Adipose tissue (tissue), 3 donors: ENCODE results near the gene CABP7. TPM values are rescaled to one million over a fixed set of nuclear protein-coding genes. Genes with fewer than 3 reads are reported as not detected.

Experiments
- H3K27ac ChIP-seq: one replicate; pipeline ENCODE4 v1.5.1; 2013; ENCODE audit warnings: low read depth, low read length
- WGBS, 3 donors: extraction: QIAGEN DNeasy Blood & Tissue Kit; methylation state at CpG; one replicate each; pipeline ENCODE4 v1.1.7; 2013; 5-methylcytosine and 5-hydroxymethylcytosine counted together
- polyA plus RNA-seq, 3 donors: library from polyadenylated mRNA; stranded (reverse); fragments of 200-250 nt; gene quantifications; one replicate each; pipeline ENCODE4 v1.2.3, GENCODE V29; 2013
- donor health status: healthy with polysubstance abuse.
- donor health status: Bipolar disorder and iron deficiency.
- donor health status: healthy.

The CABP7 gene
- polyA plus RNA-seq = 1 to 10 TPM in 1 of 3 donors, under 1 TPM in 2; 0.07 to 1.1 (median 0.11) TPM

DNA sequence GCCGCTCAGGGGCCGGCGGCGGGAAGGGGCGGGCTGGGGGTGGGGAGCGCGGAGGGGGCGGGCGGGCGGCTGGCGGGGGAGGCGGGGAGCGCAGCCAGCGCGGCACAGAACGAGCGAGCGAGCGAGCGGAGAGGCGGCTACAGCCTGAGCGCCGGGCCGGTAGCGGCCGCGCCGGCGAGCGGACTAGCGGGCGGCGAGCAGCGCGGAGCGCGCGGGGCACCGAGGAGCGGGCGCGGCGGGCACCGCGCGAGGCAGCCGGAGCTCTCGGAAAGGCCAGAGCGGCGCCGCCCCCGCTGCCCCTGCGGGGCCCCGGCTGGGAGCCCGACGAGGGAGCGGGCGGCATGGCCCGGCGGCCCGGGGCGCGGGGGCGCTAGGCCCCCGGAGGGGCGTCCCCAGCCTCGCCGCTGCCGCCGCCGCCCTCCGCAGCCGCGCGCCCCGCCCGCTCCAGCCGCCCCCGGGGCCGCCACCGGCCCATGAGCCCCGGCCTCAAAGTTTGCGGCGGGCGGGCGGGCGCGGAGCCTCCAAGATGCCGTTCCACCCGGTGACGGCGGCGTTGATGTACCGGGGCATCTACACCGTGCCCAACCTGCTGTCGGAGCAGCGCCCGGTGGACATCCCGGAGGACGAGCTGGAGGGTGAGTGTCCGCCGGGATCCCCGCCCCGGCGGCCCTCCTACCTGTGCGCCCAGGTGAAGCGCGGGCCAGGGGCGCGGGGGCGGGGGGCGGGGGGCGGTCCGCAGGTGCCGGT lies at the start of gene CABP7:
Gene CABP7, plus strand, starts transcription at position 105 of the 747 bp plus-strand sequence. Its CDS starts 422 bp downstream, at position 527.
- H3K27ac ChIP-seq = no peak within 1 kb of the TSS

DNA sequence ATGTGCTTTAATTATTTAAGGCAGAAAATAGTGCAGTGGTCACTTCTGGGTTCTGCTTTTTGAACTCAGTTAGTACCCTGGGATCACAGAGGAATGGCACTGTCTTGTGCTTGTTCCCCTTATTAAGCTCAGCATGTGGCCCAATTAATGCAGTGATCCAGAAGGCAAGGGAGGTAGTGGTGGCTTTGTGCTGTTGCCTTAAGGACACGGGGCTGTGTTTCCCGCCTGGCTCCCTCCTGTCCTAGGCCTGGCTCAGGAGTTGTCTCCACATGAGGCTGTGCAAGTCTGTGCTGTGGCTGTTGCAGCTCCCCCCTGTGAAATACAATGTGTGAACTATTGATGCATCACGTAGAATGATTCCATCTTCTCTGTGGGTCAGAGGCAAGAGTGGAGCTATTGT lies 49.2 kb upstream of the CABP7 start:
- no peak overlapping the region for H3K27ac ChIP-seq
- 88 to 92% (median 89%) methylated on average over 3 of the region's 3 CpGs for WGBS, 3 donors

More for the DNA sequence above, at the start of gene CABP7:
- WGBS, 3 donors = 1 to 2% (median 1%) methylated on average over 37 to 100 of the region's 115 CpGs

DNA sequence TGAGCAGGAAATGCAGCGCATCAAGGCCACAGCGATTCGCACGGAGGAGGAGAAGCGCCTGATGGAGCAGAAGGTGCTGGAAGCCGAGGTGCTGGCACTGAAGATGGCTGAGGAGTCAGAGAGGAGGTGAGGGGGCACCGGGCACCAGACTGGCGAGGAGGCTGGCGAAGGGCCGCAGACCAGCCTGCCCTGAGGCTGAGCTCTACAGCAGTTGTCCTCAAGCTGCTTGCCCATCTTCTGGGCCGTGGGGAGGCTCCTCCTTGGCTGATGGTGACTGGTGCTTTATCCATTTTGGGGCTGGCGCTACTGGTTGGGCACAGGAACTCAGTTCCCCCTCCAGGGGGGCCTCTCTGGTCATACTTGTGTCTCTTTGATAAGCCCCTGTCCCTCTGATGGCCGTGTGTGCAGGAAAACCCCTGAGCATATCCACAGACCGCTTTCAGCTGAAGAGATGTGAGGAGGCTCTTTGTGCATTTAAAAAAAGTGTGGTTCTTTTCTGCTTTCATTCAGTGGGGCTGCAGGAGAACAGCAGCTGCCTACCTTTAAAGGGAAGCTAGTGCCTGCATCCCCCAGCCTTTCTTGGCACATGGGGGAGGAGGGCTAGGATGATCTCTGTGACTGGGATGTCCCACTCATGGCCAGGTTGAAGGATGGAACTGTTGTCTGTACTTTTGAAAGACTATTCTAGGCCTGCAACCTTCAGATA lies 46.3 kb upstream of the CABP7 start:
- no peak overlapping the region for H3K27ac ChIP-seq
- WGBS, 3 donors = 92 to 96% (median 95%) methylated on average over 14 of the region's 14 CpGs

DNA sequence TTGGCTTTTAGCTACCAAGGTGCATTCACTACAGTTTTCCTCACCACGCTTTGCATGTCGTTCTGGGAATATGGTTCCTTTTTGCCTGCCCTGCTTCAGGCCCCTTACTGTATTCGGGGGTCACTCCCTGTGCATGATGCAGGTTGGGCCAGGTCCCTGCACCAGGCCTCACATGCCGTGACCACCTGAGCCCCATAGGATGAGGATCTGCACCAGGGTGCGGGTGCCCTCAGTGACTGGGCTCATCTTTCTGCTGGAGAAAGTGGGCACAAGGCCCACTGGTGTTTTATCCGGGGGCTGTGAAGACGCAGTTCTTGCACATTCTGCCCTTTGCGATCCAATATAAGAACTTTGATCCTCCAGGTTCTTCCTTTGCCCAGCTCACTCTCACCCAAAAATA lies 45.7 kb upstream of the CABP7 start:
- H3K27ac ChIP-seq = no peak overlapping the region
- WGBS, 3 donors = 92 to 97% (median 92%) methylated on average over 8 of the region's 8 CpGs

DNA sequence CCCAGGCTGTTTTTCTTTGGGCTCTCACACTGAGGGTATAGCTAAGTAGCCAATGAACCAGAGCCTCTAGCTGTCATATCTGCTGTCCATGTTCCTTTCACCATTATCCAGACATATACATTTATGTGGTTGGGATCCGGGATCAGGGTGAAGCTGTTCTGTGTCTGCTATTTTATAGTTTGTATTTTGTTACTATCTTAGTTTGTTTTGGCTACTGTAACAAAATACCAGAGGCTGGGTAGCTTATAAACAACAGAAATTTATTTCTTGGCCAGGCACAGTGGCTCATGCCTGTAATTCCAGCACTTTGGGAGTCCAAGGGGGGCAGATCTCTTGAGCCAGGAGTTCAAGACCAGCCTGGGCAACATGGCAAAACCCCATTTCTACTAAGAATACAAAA lies 40.5 kb upstream of the CABP7 start:
- no peak overlapping the region for H3K27ac ChIP-seq
- WGBS, 3 donors = 87 to 92% (median 91%) methylated on average over 1 of the region's 1 CpG

DNA sequence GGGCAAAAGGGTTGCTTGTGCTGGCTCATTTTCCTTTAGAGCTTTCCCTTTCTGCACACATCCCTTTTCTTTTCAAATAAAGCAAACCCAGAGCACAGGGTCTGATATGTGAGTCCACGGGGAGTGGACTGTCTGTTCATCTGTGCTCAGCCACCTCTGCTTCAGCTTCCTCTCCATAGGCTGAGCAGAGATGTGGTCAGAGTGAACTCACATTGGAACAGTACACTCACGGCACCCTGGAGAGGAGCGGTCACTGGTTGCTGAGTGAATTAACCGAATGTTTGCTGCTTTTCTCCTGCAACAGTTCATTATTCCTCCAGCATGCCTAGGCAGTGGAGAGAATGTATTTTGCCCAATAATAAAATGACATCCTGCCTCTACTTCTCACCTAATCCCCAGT lies 36.3 kb upstream of the CABP7 start:
- no peak overlapping the region for H3K27ac ChIP-seq

DNA sequence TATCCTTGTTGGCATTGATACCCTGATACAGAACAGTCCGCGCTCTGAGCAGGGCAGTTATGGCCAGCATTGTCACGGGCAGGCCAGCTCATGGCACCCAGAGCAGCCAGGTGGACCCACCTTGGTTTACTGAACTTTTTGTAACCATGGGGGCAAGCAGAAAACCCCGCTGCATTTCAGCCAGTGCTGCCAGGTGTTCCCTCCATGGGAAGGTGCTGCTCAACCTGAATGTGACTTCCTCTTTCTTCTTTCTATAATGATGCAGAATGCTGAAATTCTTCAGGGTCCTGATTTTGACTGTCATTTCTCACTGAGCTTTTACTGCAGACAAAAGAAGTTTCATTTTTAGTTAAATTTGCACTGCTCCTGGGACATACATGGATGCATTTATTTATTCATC lies 35.6 kb upstream of the CABP7 start:
- WGBS, 3 donors = 91 to 95% (median 95%) methylated on average over 4 of the region's 4 CpGs
- H3K27ac ChIP-seq = no peak overlapping the region

More for the DNA sequence above, 36.3 kb upstream of the CABP7 start:
- 82 to 94% (median 92%) methylated on average over 4 of the region's 4 CpGs for WGBS, 3 donors

DNA sequence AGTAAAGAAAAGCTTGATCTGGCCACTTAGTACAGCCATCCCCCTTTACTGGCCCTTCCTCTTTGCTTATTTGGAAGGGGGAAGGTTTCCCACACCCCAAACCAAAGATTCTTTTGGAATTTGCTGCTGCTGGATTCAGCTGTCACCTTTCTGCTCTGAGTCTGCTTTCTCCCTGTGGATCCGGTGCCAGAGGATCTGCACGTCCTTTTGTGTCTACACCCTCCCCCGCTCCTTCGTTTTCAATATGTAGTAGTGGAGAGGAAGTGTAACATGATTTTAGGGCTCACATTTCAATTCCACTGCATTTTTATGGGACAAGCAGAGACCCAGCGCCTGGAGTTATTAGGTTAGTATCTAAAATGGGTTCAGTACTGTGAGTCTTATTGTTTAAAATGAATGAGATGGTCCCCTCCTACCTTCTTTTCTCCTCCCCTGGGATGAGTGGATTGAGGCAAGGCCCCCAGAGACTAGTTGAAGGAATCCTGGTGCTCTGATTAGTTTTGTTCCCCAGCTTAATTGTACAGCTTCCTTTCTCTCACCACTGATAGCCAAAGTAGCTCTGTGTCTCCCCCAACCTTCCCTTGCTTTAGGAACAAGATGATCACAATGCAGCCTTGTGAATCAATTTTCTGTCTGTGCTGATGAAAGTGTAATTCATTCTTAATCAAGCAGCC lies 30.5 kb upstream of the CABP7 start:
- no peak overlapping the region for H3K27ac ChIP-seq
- 80 to 86% (median 85%) methylated on average over 5 of the region's 5 CpGs for WGBS, 3 donors

DNA sequence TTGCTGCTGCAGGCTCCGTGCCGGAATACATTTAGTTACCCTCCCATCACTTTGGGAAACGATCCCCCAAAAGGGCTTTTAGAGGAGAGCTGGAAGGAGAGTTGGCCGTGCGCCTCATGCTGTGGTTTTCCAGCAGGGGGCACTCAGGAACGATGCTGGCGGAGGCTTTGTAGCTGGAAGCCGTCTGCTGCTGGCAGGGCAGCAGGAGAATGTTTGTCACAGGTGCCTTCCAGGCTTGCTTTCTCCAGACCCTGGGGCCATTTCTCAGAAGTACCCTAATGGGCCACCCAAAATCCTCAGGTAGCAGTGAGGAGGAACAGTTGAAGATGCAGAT lies 30.0 kb upstream of the CABP7 start:
- H3K27ac ChIP-seq = no peak overlapping the region
- 24 to 40% (median 37%) methylated on average over 8 of the region's 8 CpGs for WGBS, 3 donors

DNA sequence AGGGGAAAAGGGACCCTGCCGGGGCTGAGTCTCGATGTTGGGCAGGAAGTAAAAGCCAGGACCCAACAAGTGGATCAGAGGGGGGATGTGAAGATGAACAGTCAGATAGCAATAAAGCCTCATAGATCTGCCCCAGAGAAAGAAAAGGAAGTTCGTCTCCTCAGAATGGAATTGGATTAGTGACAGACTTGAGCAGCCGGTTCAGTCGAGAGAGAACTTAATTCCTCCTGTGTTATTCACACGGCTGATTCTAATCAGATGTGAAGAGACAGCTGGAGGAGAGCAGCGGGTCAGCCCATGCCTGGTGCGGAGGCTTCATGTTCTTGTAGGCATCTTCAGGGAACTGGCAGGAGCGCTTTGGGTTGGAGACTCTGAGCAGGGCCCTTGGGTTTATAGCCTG lies 29.3 kb upstream of the CABP7 start:
- H3K27ac ChIP-seq = no peak overlapping the region
- 64 to 86% (median 83%) methylated on average over 9 of the region's 9 CpGs for WGBS, 3 donors

DNA sequence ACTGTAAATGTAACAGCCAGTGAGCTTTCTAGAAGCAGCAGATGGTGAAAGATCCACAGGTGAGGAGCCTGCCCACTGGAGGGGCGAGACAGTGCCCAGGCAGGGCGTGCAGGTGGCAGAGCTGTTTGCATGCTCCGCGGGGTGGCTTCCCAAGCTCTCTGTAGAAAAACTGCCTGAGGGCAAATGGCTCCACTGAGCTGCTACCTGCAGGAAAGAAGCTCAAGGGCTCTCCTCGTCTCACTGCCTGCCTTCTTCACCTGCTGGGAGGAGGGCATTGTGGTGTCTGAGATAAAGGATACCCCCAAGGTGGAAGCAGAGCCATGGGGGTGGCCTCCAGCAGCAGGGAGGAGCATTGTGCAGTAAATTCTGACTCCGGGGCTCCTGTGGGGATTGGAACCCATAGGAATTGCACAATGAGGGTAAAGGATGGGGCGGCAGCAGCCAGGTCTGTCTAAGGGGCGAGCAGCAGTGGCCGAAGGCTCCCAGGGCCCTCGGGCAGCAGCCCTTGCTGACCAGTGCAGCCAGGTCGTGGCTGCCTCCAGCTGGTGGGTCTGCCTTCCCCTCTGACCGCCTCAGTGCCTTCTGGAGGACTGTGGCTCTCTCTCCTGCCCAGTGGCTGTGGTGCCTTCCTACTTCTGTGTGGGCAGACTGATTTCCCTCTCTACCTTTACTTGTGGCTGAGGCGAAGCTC lies 28.0 kb upstream of the CABP7 start:
- WGBS, 3 donors = 89 to 94% (median 92%) methylated on average over 13 of the region's 13 CpGs

DNA sequence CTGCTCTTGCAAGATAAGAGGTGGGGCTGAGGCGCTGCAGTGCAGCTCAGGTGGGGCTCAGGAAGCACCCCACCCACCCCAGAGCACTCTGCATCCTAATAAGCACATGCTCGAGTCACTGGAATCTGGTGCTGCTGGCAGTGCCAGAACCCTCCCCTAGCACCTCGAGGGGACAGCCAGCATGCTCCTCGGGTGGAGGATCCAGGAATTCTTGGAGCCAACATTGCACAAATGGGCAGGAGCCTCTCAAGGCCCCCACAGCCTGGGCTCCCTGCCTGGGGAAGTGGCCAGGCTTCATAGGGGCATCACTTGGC lies 27.5 kb upstream of the CABP7 start:
- H3K27ac ChIP-seq = no peak overlapping the region
- 51 to 67% (median 54%) methylated on average over 4 of the region's 4 CpGs for WGBS, 3 donors

More for the DNA sequence above, 28.0 kb upstream of the CABP7 start:
- H3K27ac ChIP-seq = no peak overlapping the region

DNA sequence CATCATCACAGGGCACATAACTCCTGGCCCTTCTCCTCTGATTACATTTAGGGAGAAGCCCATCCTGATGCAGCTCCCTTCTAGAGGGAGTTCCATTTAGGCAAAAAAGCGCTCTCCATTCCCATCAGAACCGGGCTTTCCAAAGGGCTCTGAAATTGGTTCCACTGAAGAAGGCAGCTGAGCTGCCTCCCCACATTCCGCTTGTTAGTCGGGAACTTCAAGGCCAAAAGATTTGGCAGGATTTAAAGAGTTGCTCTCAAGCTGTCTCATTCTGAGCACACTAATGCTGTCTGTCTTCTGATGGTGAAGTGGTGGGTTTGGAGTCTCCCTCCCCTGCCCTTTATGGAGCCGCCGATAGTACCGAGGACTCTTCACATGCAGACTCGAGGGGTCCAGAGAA lies 26.6 kb upstream of the CABP7 start:
- WGBS, 3 donors = 63 to 80% (median 71%) methylated on average over 8 of the region's 8 CpGs

DNA sequence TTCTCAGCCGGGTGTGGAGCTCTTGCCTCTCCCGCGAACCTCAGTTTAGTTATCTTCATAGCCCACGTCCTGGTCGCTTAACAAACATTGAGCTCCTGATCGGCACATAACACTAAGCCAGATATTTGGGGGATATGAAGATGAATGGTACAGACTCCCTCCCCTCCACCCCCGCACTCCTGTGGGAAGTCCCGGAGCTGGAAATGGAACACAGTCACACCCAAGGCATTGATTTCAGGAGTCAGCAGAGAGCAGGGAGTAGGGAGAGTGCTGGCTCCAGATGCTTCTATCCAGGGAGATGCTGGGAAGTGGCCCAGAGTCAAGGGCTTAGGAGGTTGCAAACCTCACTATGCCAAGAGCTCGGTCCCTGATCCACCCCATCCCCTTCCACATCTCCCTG lies 26.1 kb upstream of the CABP7 start:
- 57 to 78% (median 62%) methylated on average over 9 of the region's 9 CpGs for WGBS, 3 donors
- no peak overlapping the region for H3K27ac ChIP-seq

More for the DNA sequence above, 26.6 kb upstream of the CABP7 start:
- no peak overlapping the region for H3K27ac ChIP-seq

DNA sequence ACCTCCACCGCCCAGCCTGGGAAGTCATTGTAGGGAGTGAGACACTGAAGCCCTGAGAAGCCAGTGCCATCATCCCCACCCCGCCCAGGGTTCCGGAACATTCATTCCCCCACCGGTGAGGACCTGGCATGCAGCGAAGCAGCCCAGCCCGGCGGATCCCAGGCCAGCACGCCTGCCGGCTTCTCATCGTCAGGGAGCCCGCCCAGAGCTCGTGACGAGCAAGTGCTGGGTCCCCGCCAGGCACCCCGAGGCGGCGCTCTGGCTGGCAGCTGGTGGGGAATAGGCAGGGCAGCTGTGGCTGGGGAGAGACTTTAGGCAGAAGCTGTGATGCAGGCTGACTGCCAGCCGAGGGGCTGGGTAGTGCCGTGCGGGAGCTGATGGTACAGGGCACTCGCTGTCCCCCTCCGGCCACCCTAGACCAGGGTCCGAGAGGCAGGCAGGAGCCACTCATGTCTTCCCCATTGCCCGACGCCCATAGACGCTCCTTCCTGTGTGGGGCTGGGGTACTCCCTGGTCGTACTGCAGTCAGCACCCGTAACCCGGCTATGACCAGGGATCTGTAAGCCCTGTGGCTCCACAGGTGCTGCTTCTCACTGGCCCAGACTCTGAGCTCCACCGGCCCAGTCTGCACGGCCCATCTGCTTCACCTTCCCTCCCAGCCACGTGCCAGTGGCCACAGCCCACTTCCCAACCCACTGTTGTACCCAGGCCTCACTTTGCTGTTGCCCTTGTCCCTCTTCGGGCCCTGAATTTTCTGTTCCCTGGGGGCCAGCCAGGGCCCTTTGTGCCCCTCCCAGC lies 24.5 kb upstream of the CABP7 start:
- WGBS, 3 donors = 91 to 94% (median 94%) methylated on average over 33 of the region's 33 CpGs
- H3K27ac ChIP-seq = no peak overlapping the region

DNA sequence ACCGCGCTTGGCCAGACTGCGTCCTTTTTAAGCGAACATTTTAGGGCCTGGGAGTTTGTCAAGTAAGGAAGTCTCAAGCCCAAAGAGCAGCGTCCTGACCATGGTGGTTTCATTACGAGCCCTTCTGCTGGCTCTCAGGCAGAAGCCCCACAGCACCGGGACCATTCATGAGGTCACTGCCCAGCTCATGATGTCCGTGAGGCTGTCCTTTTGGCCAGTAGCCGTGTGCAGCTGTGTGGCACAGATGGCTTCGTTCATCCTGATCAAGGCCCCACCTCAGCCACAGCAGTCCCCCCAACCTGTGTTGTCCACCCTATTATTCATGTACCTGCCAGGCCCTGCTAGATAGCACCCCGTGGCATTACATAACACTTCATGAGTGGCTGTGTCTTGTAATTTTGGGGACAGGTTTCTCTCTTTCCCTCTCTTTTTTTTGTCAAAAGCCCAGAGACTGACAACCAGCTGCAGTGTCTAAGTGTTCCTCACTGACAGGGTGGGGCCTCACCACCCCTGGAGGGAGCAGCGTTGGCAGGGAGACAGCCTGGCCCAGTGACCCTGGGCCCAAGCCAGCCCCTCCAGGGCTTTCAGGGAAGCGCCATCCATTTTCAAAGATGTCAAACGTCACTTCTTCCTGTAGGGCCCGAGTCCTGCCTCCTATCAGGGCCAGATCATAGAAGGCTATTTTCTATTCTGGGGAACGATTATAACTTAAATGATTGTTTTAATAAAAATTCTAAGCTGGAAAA lies 21.8 kb upstream of the CABP7 start:
- 82 to 85% (median 85%) methylated on average over 16 of the region's 16 CpGs for WGBS, 3 donors
- no peak overlapping the region for H3K27ac ChIP-seq

DNA sequence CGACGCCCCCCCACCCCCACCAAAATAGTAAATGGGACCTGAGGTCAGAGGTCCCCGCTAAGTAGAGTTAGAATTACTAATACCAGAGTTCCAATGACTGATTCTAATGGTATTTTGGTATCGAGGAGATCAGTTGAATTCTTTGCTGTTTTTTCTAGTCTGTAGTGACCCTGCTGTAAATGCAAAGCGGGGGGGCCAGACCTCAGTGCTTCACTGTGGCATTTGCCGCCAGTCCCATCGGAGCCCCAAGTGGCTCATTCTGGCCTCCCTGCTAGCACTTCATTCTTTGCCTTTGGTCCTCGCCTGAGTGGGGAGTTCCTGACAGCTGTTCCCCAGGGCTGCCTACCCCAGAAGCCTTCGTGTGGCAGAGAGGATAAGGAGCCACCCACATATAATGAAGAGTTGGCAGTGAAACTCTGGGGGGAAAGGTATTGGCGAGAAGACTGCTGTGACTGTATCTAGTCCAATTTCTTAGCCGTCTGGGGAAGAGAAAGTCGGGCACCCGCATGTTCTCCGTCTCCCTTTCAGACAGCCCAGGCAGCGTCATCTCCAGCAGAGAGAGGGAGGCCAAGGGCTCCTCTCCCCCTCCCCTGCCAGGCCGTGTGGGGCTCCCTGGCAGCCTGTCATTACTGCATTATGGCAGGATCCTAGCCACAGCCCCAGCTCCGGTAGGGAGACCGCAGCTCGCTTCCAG lies 19.4 kb upstream of the CABP7 start:
- no peak overlapping the region for H3K27ac ChIP-seq
- 57 to 73% (median 67%) methylated on average over 19 of the region's 19 CpGs for WGBS, 3 donors
